Panc1 (cell line): ENCODE data around the gene ASPHD2. TPM values are rescaled to one million over a fixed set of nuclear protein-coding genes. Genes with fewer than 3 reads are reported as not detected.

Experiments used
- ATAC-seq: fragments of 200-7000 bp; cut with Tn5 transposase; 2 replicates; pipeline ENCODE4 v1.9.1; 2020; ENCODE audit warnings: mild to moderate bottlenecking, moderate library complexity
- BruUV-seq: library from RNA; stranded (reverse); fragments of 400-500 nt; replicated peaks from 2 replicates; lab custom pipeline; 2021; lab: Mats Ljungman, UMichigan
- CTCF ChIA-PET: fragments of 300-600 bp; sonication (Branson Sonifier 250); formaldehyde crosslinking; loops from one replicate; lab custom pipeline; 2022; ENCODE audit warnings: antibody characterized with exemption; lab: Charles Lee
- POLR2A ChIA-PET: fragments of 300-600 bp; sonication (Branson Sonifier 250); formaldehyde crosslinking; loops from one replicate; lab custom pipeline; 2022; ENCODE audit warnings: antibody characterized with exemption; lab: Charles Lee
- DNase-seq: peaks from one replicate; pipeline ENCODE4 v3.0.0-alpha.2; 2010; ENCODE audit warnings: low read depth, low spot score
- H3K27ac ChIP-seq: 2 replicates; pipeline ENCODE4 v1.5.1; 2011; ENCODE audit warnings: mild to moderate bottlenecking, low read length, inconsistent platforms
- H3K27me3 ChIP-seq: fragments of 200-500 bp; sonication (Bioruptor generic); 2 replicates; pipeline ENCODE4 v1.6.0; 2014; ENCODE audit warnings: low read length, inconsistent platforms; ENCODE audit not compliant: control insufficient read depth, insufficient read depth
- H3K36me3 ChIP-seq: fragments of 200-500 bp; sonication (Bioruptor generic); 2 replicates; pipeline ENCODE4 v1.5.1; 2014; ENCODE audit warnings: inconsistent platforms, mild to moderate bottlenecking, low read length, moderate library complexity; ENCODE audit not compliant: control insufficient read depth, insufficient read depth
- H3K4me1 ChIP-seq: 2 replicates; pipeline ENCODE4 v1.5.1; 2011; ENCODE audit warnings: inconsistent platforms, mild to moderate bottlenecking, low read length, moderate library complexity; ENCODE audit not compliant: control insufficient read depth, insufficient read depth
- H3K4me3 ChIP-seq, 2 experiments: 2 replicates each; pipeline ENCODE4 v1.5.1; 2011 to 2012; ENCODE audit warnings: low read depth in 2 of 2, low read length in 2 of 2, mild to moderate bottlenecking in 2 of 2, inconsistent platforms in 1 of 2, moderate library complexity in 1 of 2
- H3K9me3 ChIP-seq: fragments of 200-500 bp; sonication (Bioruptor generic); 2 replicates; pipeline ENCODE4 v1.5.1; 2014; ENCODE audit warnings: low read depth, mild to moderate bottlenecking, inconsistent platforms, low read length, moderate library complexity; ENCODE audit not compliant: control insufficient read depth, insufficient read depth
- CTCF ChIP-seq: fragments of 450-650 bp; IDR thresholded peaks from 2 replicates; pipeline ENCODE4 v1.5.1; 2017; ENCODE audit warnings: mild to moderate bottlenecking
- POLR2AphosphoS5 ChIP-seq: IDR thresholded peaks from 2 replicates; pipeline ENCODE4 v1.6.1; 2012; ENCODE audit warnings: mild to moderate bottlenecking, low read depth, low read length, moderate library complexity
- REST ChIP-seq, 2 experiments: IDR thresholded peaks; 2 replicates each; pipeline ENCODE4 v1.6.1; 2011 to 2012; ENCODE audit warnings: low read depth in 2 of 2, control low read depth in 1 of 2, low read length in 1 of 2, mild to moderate bottlenecking in 1 of 2, moderate library complexity in 1 of 2; ENCODE audit not compliant: insufficient read depth in 1 of 2
- SIN3A ChIP-seq: IDR thresholded peaks from 2 replicates; pipeline ENCODE4 v1.6.1; 2012; ENCODE audit warnings: low read depth, mild to moderate bottlenecking, low read length, moderate library complexity, borderline replicate concordance; ENCODE audit not compliant: insufficient read depth
- TCF7L2 ChIP-seq: IDR thresholded peaks from 2 replicates; pipeline ENCODE4 v1.6.1; 2011; ENCODE audit warnings: mild to moderate bottlenecking, low read depth, low read length, inconsistent platforms
- in situ Hi-C: cut with HindIII; loops from 2 replicates; pipeline ENCODE4 v1.10.0; 2016; ENCODE audit warnings: low sequenced_read_pairs, low pct_unique_long_range_greater_than_20kb
- intact Hi-C: fragments of 100-400 bp; cut with micrococcal nuclease; formaldehyde crosslinking; loops from one replicate; pipeline ENCODE4 v1.10.0; 2022; ENCODE audit not compliant: unreplicated experiment
- total RNA-seq: library from RNA; stranded (reverse); gene quantifications from one replicate; pipeline ENCODE4 v1.2.1, GENCODE V29; 2021; ENCODE audit not compliant: unreplicated experiment

Gene ASPHD2
- total RNA-seq, 1 experiment from 2014 or later = 0.15 TPM

- ChIA-PET POLR2A (no interaction called here), CTCF (no interaction called here)
- H3K4me1 ChIP-seq = no peaks in the 10 kb centered on the region
- in situ Hi-C loops (no loop called here), intact Hi-C loops (no loop called here)
- no peak overlapping the region for H3K27ac ChIP-seq
- DNase-seq = no peak
- no peak for ATAC-seq
- H3K9me3 ChIP-seq = no peaks in the 10 kb centered on the region
- BruUV-seq = no TSS peak
- no peaks in the 10 kb centered on the region for H3K36me3 ChIP-seq
- no peak for TF ChIP-seq CTCF
- TF ChIP-seq TCF7L2 = no peak
- TF ChIP-seq POLR2AphosphoS5 = no peak
- TF ChIP-seq SIN3A = no peak
- no peak for TF ChIP-seq REST (IDR thresholded peaks at IDR 0.05; ENCODE audit: insufficient read depth in 1 of 2, low read depth in 2 of 2, low read length in 1 of 2)
- H3K4me3 ChIP-seq = no peak overlapping the region
- H3K27me3 ChIP-seq = peaks cover 2% of the 10 kb centered on the region
Observed at GRCh38 chr22:26418620-26419019, 10.4 kb upstream of the ASPHD2 start.

- peaks cover 8% of the 10 kb centered on the region for H3K27me3 ChIP-seq
- ChIA-PET CTCF (no interaction called here), POLR2A (no interaction called here)
- BruUV-seq = no TSS peak
- H3K4me3 ChIP-seq = no peak overlapping the region
- H3K9me3 ChIP-seq = no peaks in the 10 kb centered on the region
- H3K27ac ChIP-seq = no peak overlapping the region
- no peaks in the 10 kb centered on the region for H3K4me1 ChIP-seq
- no peaks in the 10 kb centered on the region for H3K36me3 ChIP-seq
- in situ Hi-C loops (no loop called here), intact Hi-C loops (no loop called here)
- no peak for DNase-seq
- no peak for TF ChIP-seq REST (IDR thresholded peaks at IDR 0.05; ENCODE audit: insufficient read depth in 1 of 2, low read depth in 2 of 2, low read length in 1 of 2)
- TF ChIP-seq SIN3A = no peak
- no peak for TF ChIP-seq CTCF
- TF ChIP-seq TCF7L2 = no peak
- no peak for TF ChIP-seq POLR2AphosphoS5
- ATAC-seq = no peak
Observed at GRCh38 chr22:26426924-26427323, 2.1 kb upstream of the ASPHD2 start.
